ENCODE measurements around the gene TEX11. TPM values are rescaled to one million over a fixed set of nuclear protein-coding genes. Genes with fewer than 3 reads are reported as not detected.
A peak's percentile ranks its signal among the peaks of the same experiment; 100 is the strongest.

TEX11 gene
- total and polyA plus RNA-seq, 11 donors, result not detected

DNA sequence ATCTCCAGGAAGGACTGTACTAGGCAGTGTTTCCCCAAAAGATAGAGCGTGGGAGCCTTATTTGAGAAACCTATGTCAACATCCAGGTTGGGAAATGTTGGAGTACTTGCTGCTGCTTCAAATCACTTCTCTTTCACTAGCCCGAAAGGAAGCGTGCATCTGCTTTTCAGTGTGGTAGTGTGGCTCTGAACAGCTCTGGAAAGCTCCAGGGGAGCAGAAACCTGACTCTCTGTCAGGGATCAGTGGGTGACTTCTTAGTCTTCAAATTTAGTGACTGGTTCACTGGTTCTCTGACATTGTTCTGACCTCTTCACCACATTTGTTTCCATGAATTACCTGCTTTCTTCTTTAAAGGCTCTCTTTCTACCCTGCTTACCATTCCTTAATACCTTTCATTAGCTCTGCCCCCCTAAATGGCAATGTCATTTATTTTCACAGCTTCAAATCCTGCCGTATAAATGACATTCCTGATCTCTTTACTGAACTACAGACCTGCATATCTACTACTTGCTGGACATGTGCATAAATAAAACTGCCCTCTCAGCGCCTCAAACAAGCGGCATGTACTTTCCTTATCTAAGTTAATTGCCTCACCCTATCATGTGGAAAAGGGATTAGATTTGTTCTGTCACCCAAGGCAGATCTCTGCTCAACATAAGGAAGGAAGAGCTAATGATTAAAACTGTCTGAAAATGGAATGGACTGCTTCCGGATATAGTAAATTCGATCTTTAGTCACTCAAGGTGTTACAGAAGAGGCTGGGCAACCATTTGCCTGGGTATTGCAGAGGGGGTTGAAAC lies 426.8 kb downstream of the TEX11 start:
- 41 to 68% (median 52%) methylated on average over 8 of the region's 8 CpGs for WGBS, 4 donors
- ATAC-seq (peak in 2 of 4 donors; percentile 19 to 35), DNase-seq (no peak)
- Histone ChIP-seq H3K27ac (peak overlapping the region; percentile 37 to 87 (median 69)), H3K9me3 (no peaks in the 10 kb centered on the region), H3K27me3 (peaks cover 0 to 47% (median 0%) of the 10 kb centered on the region in 9 donors), H3K4me1 (peaks cover 0 to 45% (median 13%) of the 10 kb centered on the region in 12 donors), H3K36me3 (no peaks in the 10 kb centered on the region), H3K4me3 (no peak overlapping the region)
- no peak for TF ChIP-seq POLR2A (IDR thresholded peaks at IDR 0.05)
- TF ChIP-seq, protein P1, sequence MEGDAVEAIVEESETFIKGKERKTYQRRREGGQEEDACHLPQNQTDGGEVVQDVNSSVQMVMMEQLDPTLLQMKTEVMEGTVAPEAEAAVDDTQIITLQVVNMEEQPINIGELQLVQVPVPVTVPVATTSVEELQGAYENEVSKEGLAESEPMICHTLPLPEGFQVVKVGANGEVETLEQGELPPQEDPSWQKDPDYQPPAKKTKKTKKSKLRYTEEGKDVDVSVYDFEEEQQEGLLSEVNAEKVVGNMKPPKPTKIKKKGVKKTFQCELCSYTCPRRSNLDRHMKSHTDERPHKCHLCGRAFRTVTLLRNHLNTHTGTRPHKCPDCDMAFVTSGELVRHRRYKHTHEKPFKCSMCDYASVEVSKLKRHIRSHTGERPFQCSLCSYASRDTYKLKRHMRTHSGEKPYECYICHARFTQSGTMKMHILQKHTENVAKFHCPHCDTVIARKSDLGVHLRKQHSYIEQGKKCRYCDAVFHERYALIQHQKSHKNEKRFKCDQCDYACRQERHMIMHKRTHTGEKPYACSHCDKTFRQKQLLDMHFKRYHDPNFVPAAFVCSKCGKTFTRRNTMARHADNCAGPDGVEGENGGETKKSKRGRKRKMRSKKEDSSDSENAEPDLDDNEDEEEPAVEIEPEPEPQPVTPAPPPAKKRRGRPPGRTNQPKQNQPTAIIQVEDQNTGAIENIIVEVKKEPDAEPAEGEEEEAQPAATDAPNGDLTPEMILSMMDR (IDR thresholded peaks at IDR 0.05), result no peak
- intact Hi-C loops (cut with DNase I), result loop anchor here in 2 of 10 donors (2.0 kb wide), 1 partner anchor 27 kb away; no protein-coding TSS in a partner anchor

DNA sequence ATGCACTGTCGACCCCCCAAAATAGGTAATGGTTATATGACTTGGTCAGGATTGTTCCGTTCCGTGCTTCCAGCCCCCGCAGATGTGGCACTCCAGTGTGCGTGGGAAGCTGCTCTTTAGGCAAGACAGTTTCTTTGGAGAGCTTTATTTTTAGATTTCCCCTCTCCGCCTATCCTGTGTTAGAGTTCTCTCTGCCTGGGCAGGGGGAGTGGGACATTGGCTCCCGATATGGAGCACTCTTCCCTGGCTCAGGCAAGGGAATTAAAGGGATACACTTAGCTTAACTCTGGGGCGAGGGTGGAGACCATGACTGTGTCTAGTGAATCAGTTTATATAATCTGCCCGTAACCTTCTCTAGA lies 427.9 kb downstream of the TEX11 start:
- H3K36me3 ChIP-seq, result no peaks in the 10 kb centered on the region
- intact Hi-C loops (cut with DNase I), result loop anchor here in 2 of 10 donors (2.0 kb wide), 1 partner anchor 26 kb away; no protein-coding TSS in a partner anchor
- H3K27me3 ChIP-seq, result peaks cover 0 to 48% (median 0%) of the 10 kb centered on the region in 9 donors
- peaks cover 0 to 48% (median 13%) of the 10 kb centered on the region in 12 donors for H3K4me1 ChIP-seq
- no peaks in the 10 kb centered on the region for H3K9me3 ChIP-seq
- DNase-seq, result peak in 4 of 5 donors; percentile 46 to 62 (median 48)
- ATAC-seq, result peak; percentile 86 to 94 (median 88)
- peak overlapping the region in 9 of 12 donors; percentile 8 to 42 (median 30) for H3K4me3 ChIP-seq
- peak in 1 of 2 donors; percentile 43 for TF ChIP-seq POLR2A (IDR thresholded peaks at IDR 0.05)
- TF ChIP-seq, protein P1 (IDR thresholded peaks at IDR 0.05), result no peak
- 18 to 49% (median 27%) methylated on average over 9 of the region's 9 CpGs for WGBS, 4 donors
- H3K27ac ChIP-seq, result peak overlapping the region; percentile 58 to 87 (median 71)

GRCh38 chrX:70479922-70480659 lies 428.4 kb downstream of the TEX11 start:
- intact Hi-C loops (cut with DNase I), result loop anchor here in 2 of 10 donors (2.0 kb wide), 1 partner anchor 25 kb away; no protein-coding TSS in a partner anchor
- ATAC-seq (peak; percentile 42 to 57 (median 44)), DNase-seq (peak in 4 of 5 donors; percentile 6 to 54 (median 33))
- Histone ChIP-seq H3K4me3 (peak overlapping the region in 9 of 12 donors; percentile 8 to 42 (median 30)), H3K27ac (peak overlapping the region; percentile 53 to 87 (median 71)), H3K36me3 (no peaks in the 10 kb centered on the region), H3K4me1 (peaks cover 0 to 48% (median 13%) of the 10 kb centered on the region in 12 donors), H3K9me3 (no peaks in the 10 kb centered on the region), H3K27me3 (peaks cover 0 to 47% (median 0%) of the 10 kb centered on the region in 9 donors)
- no peak for TF ChIP-seq POLR2A (IDR thresholded peaks at IDR 0.05)
- TF ChIP-seq, protein P1 (IDR thresholded peaks at IDR 0.05), result no peak
- 16 to 34% (median 25%) methylated on average over 6 of the region's 6 CpGs for WGBS, 4 donors

Data from heart left ventricle (tissue), 16 donors.